ENCODE results near the gene GRB7. TPM values are rescaled to one million over a fixed set of nuclear protein-coding genes. Genes with fewer than 3 reads are reported as not detected.

Gene GRB7
- total and polyA plus RNA-seq, 2 of the 4 experiments (the other 2 are of a cell fraction) = 0.18 to 0.36 TPM

GRCh38 chr17:39747745-39748144 is 10.0 kb downstream of the GRB7 start:
- no peak overlapping the region for H3K4ac ChIP-seq (ENCODE audit: low read depth, low read length)
- H3K18ac ChIP-seq (ENCODE audit: low read depth, low read length) = no peak overlapping the region
- H2AFZ ChIP-seq (replicated peaks; ENCODE audit: low read length, poor library complexity) = no peak overlapping the region
- H4K5ac ChIP-seq (ENCODE audit: low read depth, low read length) = no peak overlapping the region
- H3K36me3 ChIP-seq (ENCODE audit: control insufficient read depth, insufficient read depth, low read length) = no peaks in the 10 kb centered on the region
- no peak overlapping the region for H4K8ac ChIP-seq (ENCODE audit: low read depth in 2 of 2, low read length in 2 of 2)
- WGBS, 2 experiments (ENCODE audit: extremely low coverage in 2 of 2, insufficient read length in 1 of 2) = no CpG with 5 or more reads among the region's 4 CpGs
- CTCF ChIA-PET = no interaction called here
- no peak overlapping the region for H2AK9ac ChIP-seq (replicated peaks; ENCODE audit: low read depth, low read length, poor library complexity)
- no peaks in the 10 kb centered on the region for H4K20me1 ChIP-seq (ENCODE audit: insufficient read depth, low read length)
- in situ Hi-C loops (cut with MboI; ENCODE audit: low sequenced_read_pairs) = no loop called here
- POLR2A ChIA-PET (ENCODE audit: unreplicated experiment) = no interaction called here
- no peak overlapping the region for H2BK15ac ChIP-seq (ENCODE audit: low read depth, low read length)
- dilution Hi-C loops (cut with HindIII; ENCODE audit: low sequenced_read_pairs, unreplicated experiment) = no loop called here
- no peaks in the 10 kb centered on the region for H3K79me1 ChIP-seq (ENCODE audit: low read depth in 1 of 2, low read length in 2 of 2)
- H3K4me1 ChIP-seq (ENCODE audit: control insufficient read depth, insufficient read depth, low read length) = peaks cover 4% of the 10 kb centered on the region; the same call in 1 of the 2 replicates
- H2BK20ac ChIP-seq (ENCODE audit: low read depth, low read length) = no peak overlapping the region
- H4K91ac ChIP-seq (ENCODE audit: insufficient read depth, low read depth, low read length) = no peak overlapping the region
- DNase-seq = no peak
- TF ChIP-seq NFE2L2 (IDR thresholded peaks at IDR 0.05; ENCODE audit: low read depth, low read length) = no peak
- TF ChIP-seq BHLHE40 (IDR thresholded peaks at IDR 0.05; ENCODE audit: low read depth, low read length) = no peak
- no peak for ATAC-seq (ENCODE audit: low read depth)
- H3K4me2 ChIP-seq (ENCODE audit: low read depth, low read length) = no peak overlapping the region
- no peaks in the 10 kb centered on the region for H3K9me3 ChIP-seq (ENCODE audit: control insufficient read depth, insufficient read depth, low read length)
- H3K9ac ChIP-seq (ENCODE audit: low read depth, low read length) = no peak overlapping the region
- no peak overlapping the region for H3K23ac ChIP-seq (ENCODE audit: low read depth, low read length)
- H3K56ac ChIP-seq (ENCODE audit: extremely low read depth, insufficient read depth, low read length) = no peak overlapping the region
- H3K14ac ChIP-seq (replicated peaks; ENCODE audit: low read depth, low read length) = no peak overlapping the region
- intact Hi-C loops (cut with micrococcal nuclease) = no loop called here
- no peak overlapping the region for H2BK5ac ChIP-seq (ENCODE audit: low read depth, low read length, poor library complexity, severe bottlenecking)
- 0 out of 2 replicates have a peak, but pooled peaks cover 2% of the 10 kb centered on the region for H3K9me1 ChIP-seq (ENCODE audit: insufficient read depth, low read length)
- no TSS peak for BruUV-seq (replicated peaks)
- H3K27ac ChIP-seq (ENCODE audit: insufficient read depth, low read length) = no peak overlapping the region
- H2AK5ac ChIP-seq (ENCODE audit: low read depth, low read length) = no peak overlapping the region
- peaks cover 29% of the 10 kb centered on the region for H3K27me3 ChIP-seq (ENCODE audit: control insufficient read depth, insufficient read depth, low read length)
- H2BK120ac ChIP-seq (ENCODE audit: low read depth, low read length) = no peak overlapping the region
- no peak overlapping the region for H3K4me3 ChIP-seq (ENCODE audit: insufficient read depth, low read depth, low read length)

Data from IMR-90 (cell line).